GM13976 (cell line): ENCODE data around the gene ZCCHC12.

Experiments
- DNase-seq: peaks from one replicate; pipeline ENCODE4 v3.0.0; 2012; ENCODE audit warnings: low spot score
- in situ Hi-C: fragments of 300-500 bp; cut with MboI; formaldehyde crosslinking; loops from one replicate; pipeline ENCODE4 v1.12.0; 2022; ENCODE audit warnings: low sequenced_read_pairs, mixed read lengths, inconsistent platforms; ENCODE audit not compliant: unreplicated experiment
- TF ChIP-seq, protein P1 (sequence below): IDR thresholded peaks from 2 replicates; pipeline ENCODE4 v1.5.1; 2012; ENCODE audit warnings: borderline replicate concordance, mild to moderate bottlenecking; ENCODE audit not compliant: insufficient read depth; ENCODE audit errors: extremely low read depth, missing control alignments, control extremely low read depth

ZCCHC12 gene

DNA sequence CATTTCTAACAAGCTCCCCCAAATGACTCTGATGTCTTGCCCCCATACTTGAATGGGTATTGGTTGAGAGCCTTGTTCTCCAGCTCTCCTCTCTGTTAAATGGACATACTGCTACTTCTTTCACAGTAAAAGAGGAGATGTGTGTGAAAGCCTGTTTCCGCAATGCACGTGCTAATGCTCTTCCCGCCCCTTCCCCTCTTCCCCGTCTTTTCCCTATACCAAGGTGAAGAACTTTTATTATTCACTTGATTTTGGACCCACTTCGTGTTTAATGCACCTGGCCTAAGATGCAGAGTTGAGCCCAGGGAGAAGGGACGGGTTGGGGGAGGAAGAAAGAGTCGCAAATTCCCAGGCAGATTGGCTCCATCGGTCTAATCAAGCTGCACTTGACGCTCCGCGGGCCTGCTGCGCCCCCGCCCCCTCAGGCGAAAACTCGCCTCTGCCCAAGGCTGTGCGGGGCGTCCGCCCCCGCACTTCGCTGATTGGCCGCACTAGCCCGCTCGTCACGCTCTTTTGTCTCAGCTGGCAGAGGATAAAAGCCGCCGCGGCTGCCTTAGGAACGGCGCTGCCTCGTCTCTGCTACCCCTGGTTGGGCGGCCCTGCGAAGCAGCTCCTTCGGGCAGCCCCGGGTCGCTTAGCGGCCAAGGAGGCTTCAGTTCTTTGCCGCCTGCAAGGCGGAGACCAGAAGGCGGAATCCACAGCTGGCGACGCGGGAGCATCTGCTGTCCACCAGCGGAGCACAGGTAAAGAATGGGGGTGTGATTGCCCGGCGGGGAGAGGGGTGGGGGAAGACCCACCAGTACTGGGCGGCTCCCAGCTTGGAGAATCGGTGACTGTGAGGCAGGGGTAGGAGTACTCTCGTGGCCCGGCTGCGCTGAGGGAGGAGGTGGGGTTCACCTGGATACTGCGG is at the start of gene ZCCHC12:
ZCCHC12 (plus strand) TSS at position 562 of the 910 bp plus-strand sequence. CDS start 1,421 bp downstream, outside the sequence.
- in situ Hi-C loops = no loop called here
- peak; percentile 60 for DNase-seq
- TF ChIP-seq, protein P1, sequence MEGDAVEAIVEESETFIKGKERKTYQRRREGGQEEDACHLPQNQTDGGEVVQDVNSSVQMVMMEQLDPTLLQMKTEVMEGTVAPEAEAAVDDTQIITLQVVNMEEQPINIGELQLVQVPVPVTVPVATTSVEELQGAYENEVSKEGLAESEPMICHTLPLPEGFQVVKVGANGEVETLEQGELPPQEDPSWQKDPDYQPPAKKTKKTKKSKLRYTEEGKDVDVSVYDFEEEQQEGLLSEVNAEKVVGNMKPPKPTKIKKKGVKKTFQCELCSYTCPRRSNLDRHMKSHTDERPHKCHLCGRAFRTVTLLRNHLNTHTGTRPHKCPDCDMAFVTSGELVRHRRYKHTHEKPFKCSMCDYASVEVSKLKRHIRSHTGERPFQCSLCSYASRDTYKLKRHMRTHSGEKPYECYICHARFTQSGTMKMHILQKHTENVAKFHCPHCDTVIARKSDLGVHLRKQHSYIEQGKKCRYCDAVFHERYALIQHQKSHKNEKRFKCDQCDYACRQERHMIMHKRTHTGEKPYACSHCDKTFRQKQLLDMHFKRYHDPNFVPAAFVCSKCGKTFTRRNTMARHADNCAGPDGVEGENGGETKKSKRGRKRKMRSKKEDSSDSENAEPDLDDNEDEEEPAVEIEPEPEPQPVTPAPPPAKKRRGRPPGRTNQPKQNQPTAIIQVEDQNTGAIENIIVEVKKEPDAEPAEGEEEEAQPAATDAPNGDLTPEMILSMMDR = no peak

DNA sequence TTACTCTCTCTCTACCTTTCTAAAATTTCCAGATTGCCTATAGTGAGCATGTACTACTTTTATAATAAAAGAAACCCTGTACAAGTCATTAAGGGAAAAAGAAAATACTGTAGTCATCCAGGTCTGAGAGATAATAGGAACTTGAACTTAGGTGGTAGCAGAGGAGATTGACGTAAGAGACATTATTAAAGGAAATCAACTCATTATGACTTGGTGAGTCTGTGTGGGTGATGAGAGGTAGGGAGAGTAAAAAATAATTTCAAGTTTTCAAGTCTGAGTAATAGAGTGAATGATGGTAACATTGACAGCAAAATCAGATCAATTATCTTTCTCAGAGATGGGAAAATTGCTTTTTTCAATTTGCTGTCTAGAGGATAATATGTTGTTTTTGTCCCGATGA is 44.0 kb upstream of the ZCCHC12 start:
- no peak for DNase-seq
- in situ Hi-C loops = no loop called here
- TF ChIP-seq, protein P1 = no peak

DNA sequence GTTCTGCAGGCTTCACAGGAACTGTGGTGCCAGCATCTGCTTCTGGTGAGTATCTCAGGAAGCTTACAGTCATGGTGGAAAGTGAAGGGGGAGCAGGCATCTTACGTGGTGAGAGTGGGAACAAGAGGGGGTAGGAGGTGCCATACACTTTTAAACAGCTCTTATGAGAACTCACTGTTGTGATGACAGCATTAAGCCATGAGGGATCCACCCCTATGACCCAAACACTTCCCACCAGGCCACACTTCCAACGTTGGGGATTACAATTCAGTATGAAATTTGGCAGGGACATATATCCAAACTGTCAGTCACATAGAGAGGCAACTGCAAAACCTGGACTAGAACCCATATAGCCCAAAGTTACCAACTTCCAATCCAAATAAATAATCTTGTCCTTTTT is 43.1 kb upstream of the ZCCHC12 start:
- TF ChIP-seq, protein P1 = no peak
- in situ Hi-C loops = no loop called here
- no peak for DNase-seq

DNA sequence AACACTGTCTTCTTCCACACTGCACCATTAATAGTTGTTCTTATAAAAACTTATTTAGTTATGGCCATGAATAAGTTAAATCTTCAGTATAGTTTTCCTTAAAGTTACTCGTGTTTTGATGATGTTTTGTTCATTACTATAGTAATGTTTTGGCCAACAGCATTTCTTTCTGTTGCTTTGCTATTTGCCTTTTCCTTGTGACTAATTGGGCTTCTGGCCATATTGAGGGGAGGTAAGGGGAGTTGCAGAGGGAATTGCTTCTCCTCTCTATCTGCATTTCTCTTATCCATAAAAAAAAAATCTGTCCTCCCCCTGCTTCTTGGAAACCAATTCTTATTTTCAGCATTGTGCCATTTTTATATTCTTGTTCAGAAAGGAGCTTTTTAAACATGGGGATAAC is 42.7 kb upstream of the ZCCHC12 start:
- in situ Hi-C loops = no loop called here
- TF ChIP-seq, protein P1 = no peak
- no peak for DNase-seq

DNA sequence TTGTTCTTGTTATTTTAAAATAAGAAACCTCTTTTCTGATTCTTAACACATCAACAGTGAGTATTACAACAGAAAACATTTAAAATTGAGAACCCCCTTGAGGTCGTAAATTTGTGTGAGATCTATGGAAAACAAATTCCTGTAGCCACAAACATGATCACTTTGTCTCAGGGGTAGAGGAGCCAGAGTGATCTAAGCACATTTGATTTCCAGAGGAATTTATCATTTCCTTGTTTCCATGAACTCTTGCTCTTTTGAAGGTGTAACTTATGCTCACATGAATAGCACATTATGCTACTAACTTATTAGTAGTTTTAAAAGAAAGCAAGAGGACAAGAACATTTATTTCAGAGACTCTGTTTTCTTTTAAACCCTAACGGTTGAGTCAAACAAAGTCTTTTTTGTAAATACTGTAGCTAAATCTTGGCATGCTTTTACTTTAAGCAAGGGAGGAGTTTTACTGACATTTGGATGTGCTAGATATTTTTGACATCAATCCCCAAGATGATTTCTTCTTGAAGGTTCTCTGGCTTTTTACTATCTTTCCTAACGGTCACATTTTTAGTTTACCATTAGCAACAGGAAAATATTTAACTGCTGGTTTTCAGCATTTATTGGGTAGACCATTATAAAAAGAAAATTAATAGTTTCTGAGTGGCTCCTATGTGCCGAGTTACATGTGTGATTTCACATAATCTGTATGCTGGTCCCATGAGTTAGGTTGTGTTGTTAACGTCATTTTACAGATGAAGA is 27.9 kb upstream of the ZCCHC12 start:
- in situ Hi-C loops = no loop called here
- TF ChIP-seq, protein P1 = no peak
- no peak for DNase-seq

DNA sequence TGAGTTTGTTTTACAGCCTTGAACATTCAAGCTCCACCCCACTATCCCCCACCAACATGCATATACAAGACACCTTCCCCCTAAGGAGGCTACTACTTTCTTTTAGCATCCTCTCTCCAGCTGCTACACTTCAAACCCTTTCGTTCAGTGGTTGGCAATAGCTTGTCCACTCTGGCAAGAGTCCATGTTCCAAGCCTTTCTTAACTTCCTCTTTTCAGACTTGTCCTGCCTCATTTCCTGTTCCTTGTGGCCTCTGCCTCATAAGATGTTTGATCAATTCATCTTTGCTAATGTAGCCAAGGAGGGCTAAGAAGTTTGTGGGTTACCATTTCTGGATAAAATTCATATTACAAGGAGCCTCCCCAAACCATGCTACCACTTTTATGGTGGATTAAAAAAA is 20.8 kb upstream of the ZCCHC12 start:
- DNase-seq = no peak
- TF ChIP-seq, protein P1 = no peak
- in situ Hi-C loops = loop anchor here (10.0 kb wide), 1 partner anchor 188 kb away; no protein-coding TSS in a partner anchor
